Hepatocyte (in vitro differentiated cells): ENCODE measurements around the gene SMARCD2.

Experiments
- CTCF ChIP-seq: fragments of 200-600 bp; sonication (generic); IDR thresholded peaks from 2 replicates; pipeline ENCODE4 v1.5.1; 2016; ENCODE audit warnings: antibody characterized with exemption, mild to moderate bottlenecking; ENCODE audit not compliant: poor library complexity
- EZH2 ChIP-seq: fragments of 200-600 bp; sonication (generic); IDR thresholded peaks from 2 replicates; pipeline ENCODE4 v1.6.1; 2016; ENCODE audit warnings: antibody characterized with exemption, mild to moderate bottlenecking, borderline replicate concordance
- EZH2phosphoT487 ChIP-seq: fragments of 200-600 bp; sonication (generic); IDR thresholded peaks from one replicate; pipeline ENCODE4 v1.6.1; 2018; ENCODE audit warnings: antibody characterized with exemption, mild to moderate bottlenecking, low read depth, moderate library complexity; ENCODE audit not compliant: unreplicated experiment, severe bottlenecking

- TF ChIP-seq CTCF = no peak
- no peak for TF ChIP-seq EZH2
- no peak for TF ChIP-seq EZH2phosphoT487
Measured at GRCh38 chr17:63841350-63842172, 924 bp downstream of the SMARCD2 start.
